HepG2 (cell line): ENCODE measurements around the gene C5orf58. TPM values are rescaled to one million over a fixed set of nuclear protein-coding genes. Genes with fewer than 3 reads are reported as not detected.

Experiments
- ATAC-seq: fragments of 200-7000 bp; cut with Tn5 transposase; 3 replicates; pipeline ENCODE4 v1.9.1; 2020; ENCODE audit warnings: mild to moderate bottlenecking, moderate library complexity
- BruUV-seq: library from RNA; stranded (reverse); fragments of 400-500 nt; replicated peaks from 2 replicates; lab custom pipeline; 2021; lab: Mats Ljungman, UMichigan
- CTCF ChIA-PET: fragments of 300-600 bp; formaldehyde crosslinking; extraction: SDS; loops from one replicate; lab custom pipeline; 2021; ENCODE audit warnings: low total read pairs, inconsistent platforms, low intra/inter-chr PET ratio; lab: Yijun Ruan, JAX
- POLR2A ChIA-PET: fragments of 350-600 bp; sonication (Branson Sonifier 250); formaldehyde crosslinking; loops from one replicate; lab custom pipeline; 2020; ENCODE audit warnings: antibody characterized with exemption, inconsistent platforms; lab: Yijun Ruan, JAX
- DNase-seq: peaks from one replicate; pipeline ENCODE4 v3.0.0-alpha.2; 2015; ENCODE audit warnings: low spot score
- FAIRE-seq: peaks from 3 replicates; lab custom pipeline; 2011; peaks lifted over from hg19 to GRCh38; lab: Jason Lieb, UNC
- H2AFZ ChIP-seq: one replicate; pipeline ENCODE4 v1.6.1; 2011; ENCODE audit warnings: low read length, inconsistent platforms
- H3K27ac ChIP-seq: fragments of 300-600 bp; 3 replicates; pipeline ENCODE4 v1.8.0; 2011; ENCODE audit warnings: mixed run types, mild to moderate bottlenecking, mixed read lengths, low read length, inconsistent platforms; ENCODE audit not compliant: insufficient read depth; ENCODE audit errors: extremely low read length
- H3K27me3 ChIP-seq, 2 experiments: fragments of 200-600 bp in 1 of 2; 2 replicates in 1 of 2; 3 replicates in 1 of 2; pipeline versions ENCODE4 v1.6.0 to v1.8.0; 2011; ENCODE audit warnings: low read length in 2 of 2, mild to moderate bottlenecking in 2 of 2, moderate library complexity in 2 of 2, inconsistent platforms in 1 of 2; ENCODE audit not compliant: insufficient read depth in 2 of 2, control insufficient read depth in 1 of 2
- H3K36me3 ChIP-seq, 2 experiments: fragments of 200-600 bp in 1 of 2; replicated peaks in 1 of 2; 2 replicates in 1 of 2; 3 replicates in 1 of 2; pipeline versions ENCODE4 v1.5.1 to v1.8.0; 2011; ENCODE audit warnings: low read length in 2 of 2, inconsistent platforms in 1 of 2; ENCODE audit not compliant: insufficient read depth in 2 of 2, control insufficient read depth in 1 of 2
- H3K4me1 ChIP-seq: 2 replicates; pipeline ENCODE4 v1.5.1; 2012; ENCODE audit warnings: low read length, inconsistent platforms; ENCODE audit not compliant: insufficient read depth
- H3K4me2 ChIP-seq: 2 replicates; pipeline ENCODE4 v1.6.0; 2011; ENCODE audit warnings: low read depth, low read length, inconsistent platforms
- H3K4me3 ChIP-seq, 3 experiments: fragments of 200-600 bp in 1 of 3; sonication (generic), shearing (Covaris generic) in 1 of 3; replicated peaks in 1 of 3; 2 replicates each; pipeline ENCODE4 v1.5.1; 2011 to 2016; ENCODE audit warnings: low read length in 3 of 3, inconsistent platforms in 2 of 3, low read depth in 2 of 3, mild to moderate bottlenecking in 2 of 3, control low read depth in 1 of 3, mixed read lengths in 1 of 3; ENCODE audit not compliant: insufficient read depth in 1 of 3
- H3K79me2 ChIP-seq: one replicate; pipeline ENCODE4 v1.6.1; 2011; ENCODE audit warnings: low read length, inconsistent platforms; ENCODE audit not compliant: insufficient read depth
- H3K9ac ChIP-seq: 2 replicates; pipeline ENCODE4 v1.6.0; 2011; ENCODE audit warnings: mild to moderate bottlenecking, low read depth, low read length, inconsistent platforms; ENCODE audit not compliant: insufficient read depth
- H3K9me3 ChIP-seq: 2 replicates; pipeline ENCODE4 v1.5.1; 2012; ENCODE audit warnings: mild to moderate bottlenecking, low read length
- H4K20me1 ChIP-seq: 2 replicates; pipeline ENCODE4 v1.6.0; 2011; ENCODE audit warnings: inconsistent platforms, mild to moderate bottlenecking, low read length, moderate library complexity; ENCODE audit not compliant: insufficient read depth
- ARID5B ChIP-seq: IDR thresholded peaks from 2 replicates; pipeline ENCODE4 v1.4.0; 2020; ENCODE audit warnings: mild to moderate bottlenecking, missing genetic modification reagents
- FOXK1 ChIP-seq: sonication (generic); formaldehyde crosslinking; IDR thresholded peaks from 2 replicates; pipeline ENCODE4 v1.4.0; 2020; ENCODE audit warnings: low read depth, missing genetic modification reagents, borderline replicate concordance
- MYNN ChIP-seq: sonication (generic); formaldehyde crosslinking; IDR thresholded peaks from 2 replicates; pipeline ENCODE4 v1.4.0; 2020; ENCODE audit warnings: mild to moderate bottlenecking, low read depth, missing genetic modification reagents
- NCOR1 ChIP-seq: fragments of 200-600 bp; sonication (generic); IDR thresholded peaks from 2 replicates; pipeline ENCODE4 v1.7.0; 2017; ENCODE audit warnings: antibody characterized with exemption, low read length, borderline replicate concordance
- NFE2 ChIP-seq: sonication (generic); formaldehyde crosslinking; IDR thresholded peaks from 2 replicates; pipeline ENCODE4 v1.4.0; 2020; ENCODE audit warnings: missing genetic modification reagents
- NR3C1 ChIP-seq: sonication (generic); formaldehyde crosslinking; IDR thresholded peaks from 2 replicates; pipeline ENCODE4 v1.4.0; 2020; ENCODE audit warnings: missing genetic modification reagents
- RERE ChIP-seq: IDR thresholded peaks from 2 replicates; pipeline ENCODE4 v1.6.1; 2016; ENCODE audit warnings: low read depth, missing genetic modification reagents, missing compliant biosample characterization
- TFAP4 ChIP-seq: sonication (generic); IDR thresholded peaks from 2 replicates; pipeline ENCODE4 v1.6.1; 2016; ENCODE audit warnings: low read depth, borderline replicate concordance
- ZNF138 ChIP-seq: sonication (generic); formaldehyde crosslinking; IDR thresholded peaks from 2 replicates; pipeline ENCODE4 v1.5.0; 2020; ENCODE audit warnings: mild to moderate bottlenecking, low read depth, missing genetic modification reagents
- ZNF484 ChIP-seq: sonication (generic); formaldehyde crosslinking; IDR thresholded peaks from 2 replicates; pipeline ENCODE4 v1.5.1; 2020; ENCODE audit warnings: mild to moderate bottlenecking, low read depth, missing genetic modification reagents, borderline replicate concordance
- ZNF615 ChIP-seq: sonication (generic); formaldehyde crosslinking; IDR thresholded peaks from 2 replicates; pipeline ENCODE4 v1.5.0; 2020; ENCODE audit warnings: mild to moderate bottlenecking, missing genetic modification reagents, borderline replicate concordance
- ZNF747 ChIP-seq: sonication (generic); formaldehyde crosslinking; IDR thresholded peaks from 2 replicates; pipeline ENCODE4 v1.8.1; 2023; ENCODE audit warnings: missing genetic modification reagents, mild to moderate bottlenecking, borderline replicate concordance
- ZNF883 ChIP-seq: sonication (generic); formaldehyde crosslinking; IDR thresholded peaks from 2 replicates; pipeline ENCODE4 v1.5.1; 2020; ENCODE audit warnings: mild to moderate bottlenecking, missing genetic modification reagents; ENCODE audit errors: not compliant biosample characterization
- WGBS: methylation state at CpG from one replicate; pipeline ENCODE4 v1.1.6; 2017; ENCODE audit warnings: low lambda C conversion rate; 5-methylcytosine and 5-hydroxymethylcytosine counted together
- in situ Hi-C: cut with HindIII; loops from 2 replicates; pipeline ENCODE4 v1.10.0; 2017; ENCODE audit warnings: low pct_unique_long_range_greater_than_20kb; ENCODE audit not compliant: extremely low pct_ligation_motif_present
- intact Hi-C: fragments of 100-400 bp; cut with micrococcal nuclease; formaldehyde crosslinking; loops from one replicate; pipeline ENCODE4 v1.10.0; 2022; ENCODE audit not compliant: unreplicated experiment
- polyA plus RNA-seq, 8 experiments: library from polyadenylated mRNA; depleted of rRNA in 3 of 8; stranded (reverse) in 7 of 8; unstranded in 1 of 8; fragments of >200 nt; fragmentation: Illumina TruSeq in 4 of 8; extraction: Trizol in 4 of 8; gene quantifications; 2 replicates each; pipeline versions ENCODE4 v1.2.1 to v1.2.3, GENCODE V29; 2011 to 2016; ENCODE audit warnings: low read depth in 4 of 8, missing spikeins in 1 of 8, mixed read lengths in 1 of 8; ENCODE audit not compliant: insufficient read depth in 1 of 8
- total RNA-seq, 5 experiments: library from RNA; depleted of rRNA; stranded (reverse); fragments of >200 nt; fragmentation: Illumina TruSeq; extraction: Trizol; gene quantifications; 2 replicates each; pipeline ENCODE4 v1.2.3, GENCODE V29; 2016; ENCODE audit warnings: low read depth in 1 of 5

Gene C5orf58
- total and polyA plus RNA-seq, 2 of the 13 experiments (the other 11 are each of a cell fraction or from before 2014, with no cell fraction given): not detected

- no peak for TF ChIP-seq RERE
- TF ChIP-seq MYNN (CRISPR knock-in tag): no peak
- TF ChIP-seq ZNF747 (CRISPR knock-in tag): no peak
- TF ChIP-seq ZNF484 (CRISPR knock-in tag): no peak
Observed at GRCh38 chr5:170276140-170276539, 43.4 kb downstream of the C5orf58 start (continued).

- no peak for FAIRE-seq
- WGBS: 15% methylated on average over 4 of the region's 6 CpGs
Observed at GRCh38 chr5:170277867-170278281, 45.1 kb downstream of the C5orf58 start.

More at GRCh38 chr5:170277867-170278281, 45.1 kb downstream of the C5orf58 start:
- no TSS peak for BruUV-seq
- no peaks in the 10 kb centered on the region for H3K4me1 ChIP-seq
- no peak overlapping the region for H3K9ac ChIP-seq
- DNase-seq (no peak), ATAC-seq (no peak)
- no peaks in the 10 kb centered on the region for H3K36me3 ChIP-seq
- intact Hi-C loops (no loop called here), in situ Hi-C loops (no loop called here)
- no peaks in the 10 kb centered on the region for H4K20me1 ChIP-seq
- H3K9me3 ChIP-seq: no peaks in the 10 kb centered on the region
- no peak for TF ChIP-seq ZNF883 (CRISPR knock-in tag)
- TF ChIP-seq ZNF615 (CRISPR knock-in tag): no peak
- TF ChIP-seq ARID5B: no peak
- no peak for TF ChIP-seq NR3C1
- no peak for TF ChIP-seq MYNN (CRISPR knock-in tag)
- no peak for TF ChIP-seq TFAP4
- no peak for TF ChIP-seq FOXK1 (CRISPR knock-in tag)
- TF ChIP-seq NFE2 (CRISPR knock-in tag): no peak
- no peak for TF ChIP-seq ZNF138 (CRISPR knock-in tag)
- TF ChIP-seq NCOR1: no peak
- peaks cover 0 to 1% of the 10 kb centered on the region in 2 experiments; a peak in 1 of 5 replicates for H3K27me3 ChIP-seq
- H3K4me2 ChIP-seq: no peak overlapping the region
- no peak overlapping the region for H3K27ac ChIP-seq
- H2AFZ ChIP-seq: no peak overlapping the region
- POLR2A ChIA-PET: no interaction called here
- CTCF ChIA-PET: no interaction called here
- no peaks in the 10 kb centered on the region for H3K79me2 ChIP-seq
- H3K4me3 ChIP-seq: no peak overlapping the region
